Measurements from ENCODE around the gene MT1F. TPM values are rescaled to one million over a fixed set of nuclear protein-coding genes. Genes with fewer than 3 reads are reported as not detected.

The MT1F gene
- total RNA-seq, 4 donors from 2014 or later: 1.7 to 4.6 TPM; not detected in 2

GRCh38 chr16:56610017-56610608 lies 47.6 kb upstream of the MT1F start:
- Histone ChIP-seq H3K27me3 (no peaks in the 10 kb centered on the region), H3K4me1 (peaks cover 0 to 63% (median 26%) of the 10 kb centered on the region in 3 donors), H3K36me3 (no peaks in the 10 kb centered on the region), H3K4me3 (peak overlapping the region in 1 of 2 donors; percentile 61), H3K27ac (peak overlapping the region; percentile 71 to 92 (median 88)), H3K9me3 (no peaks in the 10 kb centered on the region)
- ATAC-seq: no peak
- TF ChIP-seq POLR2AphosphoS5 (IDR thresholded peaks at IDR 0.05): peak; percentile 82
- no peak for TF ChIP-seq EP300 (IDR thresholded peaks at IDR 0.05)
- TF ChIP-seq POLR2A (IDR thresholded peaks at IDR 0.05): peak in 1 of 2 donors; percentile 20
- TF ChIP-seq CTCF (IDR thresholded peaks at IDR 0.05): no peak
- 8 to 19% methylated on average over 3 to 7 of the region's 10 CpGs for WGBS, 2 donors (ENCODE audit: low coverage in 1 of 2)

GRCh38 chr16:56610609-56611111 lies 47.1 kb upstream of the MT1F start:
- no peak for ATAC-seq
- Histone ChIP-seq H3K27ac (peak overlapping the region; percentile 71 to 92 (median 88)), H3K4me1 (peaks cover 0 to 62% (median 26%) of the 10 kb centered on the region in 3 donors), H3K27me3 (no peaks in the 10 kb centered on the region), H3K36me3 (no peaks in the 10 kb centered on the region), H3K9me3 (no peaks in the 10 kb centered on the region), H3K4me3 (peak overlapping the region in 1 of 2 donors; percentile 61)
- TF ChIP-seq EP300 (IDR thresholded peaks at IDR 0.05) (no peak), POLR2A (IDR thresholded peaks at IDR 0.05) (no peak), POLR2AphosphoS5 (IDR thresholded peaks at IDR 0.05) (no peak), CTCF (IDR thresholded peaks at IDR 0.05) (no peak)
- 5 to 41% methylated on average over 2 of the region's 2 CpGs for WGBS, 2 donors (ENCODE audit: low coverage in 1 of 2)

GRCh38 chr16:56611281-56611833 lies 46.4 kb upstream of the MT1F start:
- ATAC-seq: peak; percentile 6
- 57 to 70% methylated on average over 1 to 2 of the region's 2 CpGs for WGBS, 2 donors (ENCODE audit: low coverage in 1 of 2)
- TF ChIP-seq POLR2AphosphoS5 (IDR thresholded peaks at IDR 0.05) (peak; percentile 46), CTCF (IDR thresholded peaks at IDR 0.05) (no peak)
- Histone ChIP-seq H3K4me1 (peaks cover 0 to 55% (median 20%) of the 10 kb centered on the region in 3 donors), H3K9me3 (no peaks in the 10 kb centered on the region), H3K27me3 (no peaks in the 10 kb centered on the region), H3K4me3 (no peak overlapping the region), H3K27ac (peak overlapping the region; percentile 2 to 92 (median 88)), H3K36me3 (no peaks in the 10 kb centered on the region)

- ATAC-seq: no peak
Measured at GRCh38 chr16:56613706-56614105, 44.1 kb upstream of the MT1F start.

More at GRCh38 chr16:56613706-56614105, 44.1 kb upstream of the MT1F start:
- H3K27me3 ChIP-seq: no peaks in the 10 kb centered on the region
- H3K36me3 ChIP-seq: no peaks in the 10 kb centered on the region
- H3K27ac ChIP-seq: no peak overlapping the region
- no peak overlapping the region for H3K4me3 ChIP-seq
- peaks cover 0 to 51% (median 22%) of the 10 kb centered on the region in 3 donors for H3K4me1 ChIP-seq
- no peaks in the 10 kb centered on the region for H3K9me3 ChIP-seq
- TF ChIP-seq EP300 (IDR thresholded peaks at IDR 0.05) (no peak), CTCF (IDR thresholded peaks at IDR 0.05) (no peak), POLR2AphosphoS5 (IDR thresholded peaks at IDR 0.05) (no peak), POLR2A (IDR thresholded peaks at IDR 0.05) (no peak)

Measured in gastroesophageal sphincter (tissue), 4 donors.